GM12873 (cell line): ENCODE data around the gene NUCKS1.

Experiments
- CTCF ChIP-seq: IDR thresholded peaks from 2 replicates; pipeline ENCODE4 v1.5.1; 2012; ENCODE audit warnings: low read depth, mild to moderate bottlenecking, moderate library complexity, low read length, control low read depth; ENCODE audit not compliant: insufficient read depth; ENCODE audit errors: missing control alignments

Gene NUCKS1

GRCh38 chr1:205777994-205778393, 28.0 kb upstream of the NUCKS1 start:
- no peak for TF ChIP-seq CTCF

- TF ChIP-seq CTCF = no peak
These were observed 25.7 kb upstream of the NUCKS1 start for GRCh38 chr1:205775717-205776056.

- TF ChIP-seq CTCF = no peak
These were observed 25.2 kb upstream of the NUCKS1 start, which contains the start of gene RAB29 for GRCh38 chr1:205775015-205775716. TSS of gene RAB29 (minus strand) at chr1:205775482. CDS start at chr1:205774956, 526 bp downstream.

- TF ChIP-seq CTCF = no peak
These were observed 24.4 kb upstream of the NUCKS1 start for GRCh38 chr1:205774198-205775014.

- TF ChIP-seq CTCF = no peak
These were observed 22.6 kb upstream of the NUCKS1 start for GRCh38 chr1:205772607-205773032.

GRCh38 chr1:205770618-205771017, 20.6 kb upstream of the NUCKS1 start:
- no peak for TF ChIP-seq CTCF

GRCh38 chr1:205769641-205770365, 19.8 kb upstream of the NUCKS1 start:
- no peak for TF ChIP-seq CTCF
